HG02623 (cell line): Measurements from ENCODE around the gene CFAP97.
"Not testable (repeated sequence)": the region's sequence is repeated elsewhere in the genome, so short reads cannot be mapped to it uniquely, and the experiment has no call there.

ENCODE experiments used
- ATAC-seq: cut with Tn5 transposase; IDR thresholded peaks from one replicate; pipeline ENCODE4 v1.9.1; 2021; ENCODE audit warnings: moderate library complexity; ENCODE audit not compliant: unreplicated experiment

Gene CFAP97

DNA sequence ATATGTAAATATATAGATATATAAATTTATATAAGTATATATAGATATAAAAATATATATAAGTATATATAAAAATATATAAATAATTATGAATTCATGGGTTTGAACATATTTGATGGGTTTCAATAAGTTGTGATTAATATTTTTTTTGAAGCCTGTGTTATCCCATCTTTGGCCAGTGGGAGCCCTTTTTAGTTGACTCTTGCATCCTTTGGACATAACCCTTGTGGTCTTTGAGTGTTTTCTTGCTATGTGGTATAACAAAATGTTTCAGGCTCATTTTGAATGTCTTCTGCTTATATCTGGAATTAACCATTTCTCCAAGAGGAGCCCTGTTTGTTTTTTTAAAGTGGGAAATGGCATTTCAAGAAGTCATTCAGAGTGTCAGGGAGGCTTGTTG lies 20.8 kb upstream of the CFAP97 start:
- ATAC-seq: no peak

DNA sequence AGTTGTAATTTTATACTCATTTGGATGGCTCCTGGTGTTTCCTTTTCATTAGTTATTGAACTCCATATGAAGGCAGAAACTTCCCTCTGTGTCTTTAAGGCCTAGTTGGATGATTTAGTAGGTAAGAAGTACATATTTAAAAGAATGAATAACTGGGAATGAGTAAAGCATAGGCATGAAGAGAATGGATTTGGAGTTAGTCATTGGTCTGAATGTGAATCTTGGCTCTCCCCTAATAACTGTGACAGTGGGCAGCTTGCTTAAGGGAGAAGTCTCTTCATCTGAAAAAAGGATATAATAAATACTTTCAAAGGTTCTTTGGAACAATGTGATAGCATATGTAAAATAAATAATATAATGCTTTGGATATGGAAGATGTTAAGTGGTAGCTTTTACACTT lies 18.8 kb upstream of the CFAP97 start:
- no peak for ATAC-seq

DNA sequence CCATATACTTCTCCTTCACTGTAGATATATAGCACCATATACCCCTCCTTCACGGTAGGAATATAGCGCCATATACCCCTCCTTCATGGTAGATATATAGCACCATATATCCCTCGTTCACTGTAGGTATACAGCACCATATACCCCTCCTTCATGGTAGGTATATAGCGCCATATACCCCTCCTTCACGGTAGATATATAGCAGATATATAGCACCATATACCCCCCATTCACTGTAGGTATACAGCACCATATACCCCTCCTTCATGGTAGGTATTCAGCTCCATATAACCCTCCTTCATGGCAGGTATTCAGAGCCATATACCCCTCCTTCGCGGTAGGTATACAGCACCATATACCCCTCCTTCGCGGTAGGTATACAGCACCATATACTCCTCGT lies 18.1 kb upstream of the CFAP97 start:
- ATAC-seq: no peak

DNA sequence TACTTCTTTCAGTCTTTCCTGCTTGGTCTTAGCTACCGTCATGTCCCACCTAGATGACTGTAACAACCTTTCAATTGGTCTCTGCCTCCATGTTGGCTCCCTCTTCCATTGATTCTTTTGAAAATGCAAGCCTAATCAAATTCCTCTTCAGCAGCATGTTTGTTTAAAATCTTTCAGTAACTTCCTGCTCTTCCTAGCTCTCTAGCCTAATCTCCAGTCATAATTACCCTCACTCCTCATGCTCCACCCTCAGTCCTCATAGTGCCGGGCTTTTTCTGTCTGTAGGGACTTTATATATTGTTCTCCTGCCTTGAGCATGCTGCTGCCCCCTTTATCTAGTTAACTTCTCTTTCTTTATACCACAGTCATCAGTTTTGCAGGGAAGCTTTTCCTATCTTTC lies 17.7 kb upstream of the CFAP97 start:
- no peak for ATAC-seq

DNA sequence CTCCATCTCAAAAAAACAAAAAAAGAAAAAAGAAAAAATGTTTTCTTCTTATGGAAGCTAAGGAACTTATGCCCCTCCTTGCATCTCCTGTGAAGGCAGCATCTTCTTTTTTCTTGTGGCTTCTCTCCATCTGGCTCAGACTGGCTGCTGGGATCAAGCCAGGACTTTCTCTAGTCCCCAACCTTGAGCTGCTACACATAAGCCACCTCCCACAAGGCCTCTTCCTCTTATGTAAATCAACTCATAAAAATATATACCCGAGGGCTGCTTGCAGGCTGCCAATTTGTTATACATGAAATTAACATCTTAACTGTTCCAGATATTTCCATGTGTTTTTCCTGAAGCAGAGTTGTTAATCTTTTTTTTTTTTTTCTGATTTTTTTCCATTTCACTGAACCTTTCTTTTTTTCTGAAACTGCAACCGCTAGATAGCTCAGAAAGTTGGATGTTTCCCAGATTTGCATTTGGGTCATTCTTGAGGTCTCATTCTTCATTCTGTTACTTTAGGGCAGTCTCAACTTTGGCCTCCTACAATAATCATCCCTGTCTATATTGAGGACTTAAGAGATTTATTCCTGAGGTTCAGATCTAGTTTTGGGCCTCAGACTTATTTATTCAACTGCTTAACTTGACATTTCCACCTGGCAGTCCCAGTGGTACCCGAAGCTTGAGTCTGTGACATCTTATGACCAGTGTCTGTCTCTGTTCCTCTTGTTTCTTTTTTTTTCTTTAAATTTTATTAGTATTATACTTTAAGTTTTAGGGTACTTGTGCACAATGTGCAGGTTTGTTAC lies 15.9 kb upstream of the CFAP97 start:
- peak; percentile 76 for ATAC-seq

DNA sequence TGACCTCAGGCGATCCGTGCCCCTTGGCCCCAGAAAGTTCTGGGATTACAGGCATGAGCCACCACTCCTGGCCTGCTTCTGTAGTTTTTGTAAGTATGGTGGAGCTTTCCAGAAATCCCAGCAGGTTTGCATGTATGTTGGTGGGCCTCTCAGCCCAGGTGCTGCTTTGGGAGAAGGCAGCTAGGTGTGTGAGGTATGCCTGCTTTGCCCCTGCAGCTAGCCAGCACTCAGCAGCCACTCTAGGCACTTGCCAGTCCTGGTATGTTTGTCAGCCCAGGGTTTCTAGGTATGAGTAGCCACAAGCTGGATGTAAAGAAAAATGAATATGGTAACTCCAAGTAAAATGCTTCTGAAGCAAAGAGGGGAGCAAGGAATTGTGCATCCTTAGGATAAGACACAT lies 14.5 kb upstream of the CFAP97 start:
- ATAC-seq: no peak

DNA sequence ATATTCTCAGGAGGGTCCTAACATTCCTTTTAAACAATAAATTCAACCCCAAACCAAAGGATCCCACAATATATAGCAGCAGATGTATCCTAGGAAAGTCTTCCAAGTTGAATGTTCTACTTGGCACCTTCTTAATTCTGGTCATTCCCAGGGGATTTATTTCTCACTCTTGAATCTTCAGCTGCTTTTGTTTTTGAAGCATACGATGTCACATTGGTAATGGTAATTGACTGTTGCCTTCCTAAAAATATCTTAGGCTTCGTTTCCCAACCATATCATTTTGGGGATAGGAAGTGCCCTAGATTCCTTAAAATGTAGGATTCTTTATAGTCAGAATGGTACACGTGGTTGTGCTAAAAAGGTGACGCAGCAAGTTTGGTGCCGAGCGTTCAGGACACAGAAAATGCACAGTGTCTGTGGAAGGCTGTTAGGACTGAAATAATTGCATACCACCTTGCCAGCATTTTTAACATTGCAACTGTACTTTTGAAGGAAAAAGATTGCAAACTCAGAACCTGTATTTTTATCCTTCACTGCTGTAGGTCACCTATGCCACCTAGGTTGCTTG lies 13.7 kb upstream of the CFAP97 start:
- ATAC-seq: no peak

DNA sequence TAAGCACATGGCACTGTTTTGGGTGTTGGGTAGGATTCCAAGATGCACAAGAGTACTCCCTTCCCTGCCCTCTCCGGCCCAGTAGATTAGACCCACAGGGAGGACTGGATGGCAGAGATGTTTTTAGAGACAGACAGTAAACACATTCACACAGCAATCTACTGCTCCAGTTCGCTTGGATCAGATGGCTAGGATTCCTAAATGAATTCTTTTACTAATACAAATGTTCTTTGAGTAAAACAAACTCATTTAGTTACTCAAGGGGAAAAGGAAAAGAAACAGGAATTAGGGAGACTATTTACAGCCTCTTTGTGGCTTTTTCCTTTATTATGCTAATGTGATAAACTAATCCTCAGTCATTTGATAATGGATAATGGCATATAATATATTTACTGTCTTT lies 11.5 kb upstream of the CFAP97 start:
- ATAC-seq: no peak

DNA sequence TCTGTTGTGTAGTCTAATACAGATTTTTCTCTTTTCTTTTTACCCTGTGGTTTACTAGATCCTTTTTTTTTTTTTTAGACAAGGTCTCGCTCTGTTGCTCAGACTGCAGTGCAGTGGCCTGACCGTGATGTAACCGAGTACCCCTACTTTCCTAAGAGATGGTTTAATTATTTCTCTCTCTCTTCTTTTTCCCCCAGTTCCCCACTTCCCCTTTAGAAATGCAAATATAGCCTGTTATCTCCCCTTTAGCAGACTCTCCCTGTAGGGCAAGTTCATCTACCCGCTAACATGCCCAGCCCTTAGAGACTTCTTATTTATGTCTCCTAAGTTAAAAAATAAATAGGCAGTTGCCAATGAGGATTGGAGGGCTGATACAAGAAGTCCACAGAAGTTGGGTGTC lies 10.1 kb upstream of the CFAP97 start:
- ATAC-seq: peak; percentile 32

DNA sequence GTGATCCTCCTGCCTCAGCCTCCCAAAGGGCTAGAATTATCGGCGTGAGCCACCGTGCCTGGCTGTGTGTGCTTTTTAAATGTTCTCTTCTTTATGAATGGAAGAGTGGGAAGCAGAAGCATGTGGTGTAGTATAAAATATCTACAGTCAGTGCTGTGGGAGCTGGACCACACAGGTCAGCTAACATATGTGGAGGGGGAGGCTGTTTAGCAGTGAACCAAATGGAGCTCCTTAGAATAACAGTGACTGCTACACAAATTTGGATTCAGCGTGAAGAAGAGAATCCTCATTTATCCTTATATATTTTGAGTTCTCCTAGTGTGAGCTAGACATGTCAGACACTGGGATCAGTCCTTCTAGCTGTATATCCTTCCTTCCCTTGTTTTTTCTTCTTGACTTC lies 8.8 kb upstream of the CFAP97 start:
- ATAC-seq: no peak

DNA sequence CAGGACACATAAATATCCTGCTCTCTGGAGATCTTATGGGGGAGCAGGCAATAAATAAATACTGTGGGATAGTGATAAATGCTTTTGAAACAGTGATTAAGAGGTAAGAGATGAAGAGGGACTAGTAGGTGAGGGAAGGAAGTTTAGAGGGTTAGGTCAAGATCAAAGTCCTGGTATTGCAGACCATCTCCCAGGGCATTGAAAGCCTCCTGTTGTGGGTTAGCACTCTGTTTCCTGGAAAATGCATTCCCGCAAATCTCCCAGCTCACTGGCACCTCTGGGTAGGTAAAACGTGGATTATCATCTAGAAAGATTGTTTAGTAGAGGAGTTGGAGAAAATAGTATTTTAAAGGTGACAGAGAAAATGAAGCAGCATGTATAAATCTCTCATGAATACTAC lies 7.8 kb upstream of the CFAP97 start:
- ATAC-seq: no peak

DNA sequence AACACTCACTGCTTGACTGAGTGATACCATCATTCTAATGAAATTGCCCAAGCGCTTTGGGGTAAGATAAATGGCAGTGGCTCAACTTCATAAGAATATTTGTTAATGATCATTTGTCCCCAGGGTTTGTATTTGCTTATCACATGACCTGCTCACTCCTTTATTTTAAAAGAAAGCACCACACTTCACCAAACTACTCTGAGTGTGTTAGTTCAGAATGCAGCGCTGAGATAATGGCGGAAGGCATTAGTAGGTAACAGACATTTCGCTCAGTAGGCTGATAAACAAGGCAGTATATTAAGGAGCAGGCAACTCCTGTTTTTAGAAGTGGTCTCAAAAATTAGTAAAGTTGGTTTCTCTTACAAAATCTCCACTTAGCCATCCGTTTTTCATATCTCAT lies 7.2 kb upstream of the CFAP97 start:
- ATAC-seq: no peak

DNA sequence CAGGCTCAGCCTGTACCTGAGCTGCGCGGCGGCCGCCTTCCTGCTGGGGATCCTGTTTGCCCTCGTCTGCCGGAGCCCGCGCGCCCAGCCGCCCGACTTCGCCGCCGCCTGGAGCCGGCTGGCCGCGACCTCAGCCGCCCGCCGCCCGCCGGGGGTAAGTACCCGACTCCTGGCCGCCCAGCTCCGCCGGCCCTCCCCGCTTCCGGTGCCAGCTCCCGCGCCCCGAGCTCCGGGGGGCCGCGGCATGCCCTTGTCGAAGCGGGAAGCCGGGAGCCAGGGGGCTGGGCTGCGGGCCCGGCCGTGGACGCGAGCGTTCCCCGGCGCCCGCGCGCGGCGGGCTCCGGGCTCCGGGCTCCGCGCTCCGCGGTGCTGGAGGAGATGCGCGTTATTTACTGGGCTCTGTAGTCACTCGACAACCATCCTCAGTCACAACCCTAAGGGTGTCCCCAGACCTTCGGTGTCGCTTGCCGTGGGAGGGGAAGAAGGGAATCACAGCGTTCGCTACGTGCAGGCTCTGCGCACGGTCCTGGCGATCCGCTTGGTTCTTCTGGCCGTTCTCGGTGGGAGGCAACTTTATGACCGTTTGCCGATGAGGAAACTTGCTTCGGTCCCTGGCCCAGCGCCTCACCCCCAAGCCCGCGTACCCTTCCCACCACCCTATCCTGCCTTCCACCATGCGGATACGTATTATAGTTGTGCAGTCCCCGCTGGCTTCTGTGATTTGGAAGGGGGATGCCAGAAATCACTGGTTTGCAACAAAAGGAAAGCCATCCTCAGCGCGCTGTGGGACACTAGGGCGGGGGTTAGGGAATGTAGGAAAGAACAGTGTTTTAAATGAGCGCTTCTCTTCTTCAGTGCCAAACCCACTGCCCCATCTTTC lies 6.5 kb upstream of the CFAP97 start:
- peak; percentile 14 for ATAC-seq

DNA sequence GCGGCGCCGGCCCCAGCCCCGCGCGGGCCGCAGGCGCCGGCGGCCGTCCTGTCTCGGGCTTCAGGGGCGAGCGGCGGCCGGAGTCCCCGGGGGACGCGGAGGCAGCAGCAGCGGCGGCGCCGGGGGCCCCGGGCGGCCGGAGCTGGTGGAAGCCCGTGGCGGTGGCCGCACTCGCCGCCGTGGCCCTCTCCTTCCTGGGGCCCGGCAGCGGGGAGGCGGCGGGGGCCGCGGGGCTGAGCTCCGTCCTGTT lies 6.0 kb upstream of the CFAP97 start:
- ATAC-seq: peak; percentile 10

DNA sequence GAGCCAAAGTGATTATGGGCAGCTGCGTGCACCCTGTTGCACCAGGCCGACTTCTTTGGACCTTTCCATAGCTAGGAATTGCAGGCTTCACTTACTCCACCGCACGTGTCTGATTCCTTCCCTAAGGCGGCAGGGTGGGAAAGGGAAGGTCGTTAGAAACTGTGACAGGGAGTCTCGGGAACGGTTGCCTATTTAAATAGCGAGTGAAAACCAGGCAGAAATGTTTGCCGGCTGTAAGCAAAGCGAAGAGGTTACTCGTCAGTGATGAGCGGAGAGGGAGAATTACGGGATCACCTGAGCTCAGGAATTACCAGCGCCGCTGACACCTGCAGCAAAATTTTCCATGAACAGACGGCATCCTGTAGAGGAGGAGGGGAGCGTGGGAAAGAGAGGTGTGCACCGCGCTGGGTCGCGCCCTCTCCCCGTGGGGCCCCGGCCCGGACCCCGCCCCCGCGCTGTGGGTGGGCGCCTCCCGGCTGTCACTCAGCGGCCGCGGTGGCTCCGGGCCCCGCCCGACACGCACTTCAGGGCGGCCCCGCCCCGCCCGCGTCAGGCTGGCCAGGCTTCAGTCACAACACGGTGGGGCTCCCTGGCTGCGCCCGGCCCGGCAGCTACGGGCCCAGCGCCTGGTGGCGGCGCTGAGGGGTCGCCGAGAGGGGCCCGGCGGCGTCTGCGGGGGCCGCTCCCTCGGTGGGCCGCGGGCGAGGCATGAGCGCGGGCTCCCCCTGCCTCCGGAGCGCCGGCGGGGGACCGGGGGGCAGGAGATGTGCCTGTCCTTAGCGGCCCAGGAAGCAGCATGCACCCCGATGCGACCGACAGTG lies 5.4 kb upstream of the CFAP97 start, which contains the start of gene SNX25:
TSS of gene SNX25 (plus strand) at position 568 of the 821 bp plus-strand sequence. CDS start at position 797, 229 bp downstream.
- ATAC-seq: peak; percentile 68

DNA sequence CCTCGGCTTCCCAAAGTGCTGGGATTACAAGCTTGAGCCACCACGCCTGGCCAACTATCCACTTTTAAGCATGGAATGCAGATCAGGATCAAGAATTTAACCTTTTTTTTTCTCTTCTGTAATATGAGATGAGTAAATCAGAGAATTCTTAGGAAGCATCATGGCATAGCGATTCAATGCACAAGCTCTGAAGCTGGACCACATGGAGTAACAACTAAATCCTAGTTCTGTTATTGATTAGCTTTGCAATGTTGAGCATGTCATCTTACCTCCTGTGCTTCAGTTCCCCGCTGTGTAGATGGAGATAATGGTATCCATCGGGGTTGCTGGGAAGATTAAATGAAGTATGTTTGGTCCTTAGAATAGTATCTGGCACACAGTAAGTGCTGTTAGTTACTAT lies 3.7 kb upstream of the CFAP97 start:
- ATAC-seq: no peak

DNA sequence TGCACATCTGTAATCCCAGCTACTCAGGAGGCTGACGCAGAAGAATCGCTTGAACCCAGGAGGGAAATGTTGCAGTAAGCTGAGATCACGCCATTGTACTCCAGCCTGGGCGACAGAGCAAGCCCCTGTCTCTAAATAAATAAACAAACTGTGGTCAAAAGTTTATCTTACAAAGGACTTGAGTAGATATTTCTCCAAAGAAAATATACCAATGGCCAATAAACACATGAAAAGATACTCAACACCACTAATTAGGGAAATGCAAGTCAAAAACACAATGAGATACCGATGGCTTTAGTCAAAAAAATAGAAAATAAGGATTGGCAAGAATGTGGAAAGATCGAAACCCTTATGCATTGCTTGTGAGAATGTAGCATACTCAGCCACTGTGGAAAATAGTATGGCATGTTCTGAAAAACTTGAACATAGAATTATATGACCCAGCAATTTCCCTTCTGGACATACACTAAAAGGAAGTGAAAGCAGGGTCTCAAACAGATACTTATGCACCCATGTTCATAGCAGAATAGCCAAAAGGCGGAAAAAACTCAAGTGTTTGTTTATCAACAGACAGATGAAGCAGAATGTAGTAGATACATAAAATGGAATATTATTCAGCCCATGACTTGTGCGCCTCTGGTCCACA lies 2.0 kb upstream of the CFAP97 start:
- no peak for ATAC-seq

DNA sequence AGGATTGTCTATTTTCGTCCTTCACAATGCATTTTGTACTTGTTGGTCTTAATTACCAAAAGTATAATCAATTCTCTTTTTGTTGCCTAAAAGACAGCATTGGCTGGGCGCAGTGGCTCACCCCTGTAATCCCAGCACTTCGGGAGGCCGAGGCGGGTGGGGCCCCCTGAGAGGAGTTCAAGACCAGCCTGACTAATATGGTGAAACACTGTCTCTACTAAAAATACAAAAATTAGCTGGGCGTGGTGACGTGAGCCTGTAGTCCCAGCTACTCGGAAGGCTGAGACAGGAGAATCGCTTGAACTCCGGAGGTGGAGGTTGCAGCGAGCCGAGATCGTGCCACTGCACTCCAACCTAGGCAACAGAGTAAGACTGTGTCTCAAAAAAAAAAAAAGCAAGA lies 1.3 kb upstream of the CFAP97 start:
- ATAC-seq: not testable (repeated sequence)

DNA sequence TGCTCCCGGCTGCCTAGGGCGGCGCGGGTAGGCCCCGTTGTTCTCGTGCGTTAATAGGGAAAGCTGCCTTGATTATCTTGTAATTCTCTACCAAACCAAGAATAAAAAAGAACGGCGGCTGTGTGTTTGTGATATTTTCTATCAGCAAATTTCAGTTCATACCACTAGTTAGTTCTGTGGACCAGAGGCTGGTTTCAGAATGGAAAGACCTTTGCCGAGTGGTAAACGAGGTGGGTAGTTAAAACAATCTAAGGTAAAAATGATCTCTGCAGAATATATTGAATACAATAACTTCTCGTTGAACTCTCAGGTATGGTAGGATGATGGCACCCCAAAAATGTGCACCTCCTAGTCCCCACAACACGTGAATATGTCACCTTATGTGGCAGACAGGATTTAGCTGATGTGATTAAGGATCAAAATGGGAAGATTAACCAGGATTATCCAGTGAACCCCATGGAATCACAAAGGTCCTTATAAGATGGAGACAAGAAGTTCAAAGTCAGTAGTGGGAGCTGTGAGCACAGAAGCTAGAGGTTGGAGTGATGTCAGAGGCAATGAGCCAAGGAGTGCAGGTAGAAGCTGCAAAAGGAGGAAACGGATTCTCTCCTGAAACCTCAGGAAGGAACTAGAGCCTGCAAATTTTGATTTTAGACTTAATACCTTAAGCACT lies 574 bp upstream of the CFAP97 start:
- no peak for ATAC-seq

DNA sequence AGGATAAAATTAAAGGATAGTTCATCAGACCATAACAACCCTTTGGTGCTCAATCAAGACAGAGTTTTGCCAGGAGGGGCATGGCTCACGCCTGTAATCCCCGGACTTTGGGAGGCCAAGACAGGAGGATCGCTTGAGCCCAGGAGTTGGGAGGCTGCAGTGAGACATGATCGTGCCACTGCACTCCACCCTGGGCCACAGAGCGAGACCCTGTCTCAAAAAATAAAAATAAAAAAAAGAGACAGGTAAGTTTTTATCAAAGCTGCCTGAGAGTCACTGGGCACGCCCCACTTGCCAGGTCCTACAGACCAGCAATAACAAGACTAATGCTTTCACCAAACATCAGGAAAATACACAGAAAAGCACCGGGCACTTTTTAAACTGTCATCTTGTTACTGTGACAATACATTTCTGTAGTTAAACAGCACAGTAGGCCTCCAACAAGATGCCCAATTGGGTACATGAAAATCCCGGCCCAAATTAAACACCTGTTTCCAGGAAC lies 765 bp downstream of the CFAP97 start:
- ATAC-seq: no peak
